Stomach (tissue), 9 donors: ENCODE data around the gene OR10P1. TPM values are rescaled to one million over a fixed set of nuclear protein-coding genes. Genes with fewer than 3 reads are reported as not detected.

ENCODE experiments used
- DNase-seq, 2 donors: peaks; one replicate each; pipeline versions ENCODE4 v3.0.0 to v3.0.0-alpha.2; 2013 to 2019
- H3K27ac ChIP-seq, 5 donors: fragments of 200-600 bp in 4 of 5; sonication (generic) in 4 of 5; one replicate each; pipeline ENCODE4 v1.5.1; 2013 to 2019; ENCODE audit warnings: mild to moderate bottlenecking in 1 of 5, moderate library complexity in 1 of 5
- H3K27me3 ChIP-seq, 3 donors: fragments of 200-600 bp; sonication (generic); one replicate each; pipeline ENCODE4 v1.5.1; 2017 to 2019; ENCODE audit warnings: mixed run types in 1 of 3
- H3K36me3 ChIP-seq, 4 donors: fragments of 200-600 bp; sonication (generic); 1 replicate in 3 of 4; 2 replicates in 1 of 4; pipeline ENCODE4 v1.5.1; 2016 to 2019
- H3K4me1 ChIP-seq, 4 donors: fragments of 200-600 bp; sonication (generic); one replicate each; pipeline ENCODE4 v1.5.1; 2016 to 2019
- H3K4me3 ChIP-seq, 4 donors: fragments of 200-600 bp; sonication (generic) in 3 of 4; one replicate each; pipeline ENCODE4 v1.5.1; 2016 to 2019; ENCODE audit warnings: mild to moderate bottlenecking in 1 of 4
- H3K9me3 ChIP-seq, 4 donors: fragments of 200-600 bp; sonication (generic); one replicate each; pipeline ENCODE4 v1.5.1; 2016 to 2019
- CTCF ChIP-seq, 7 experiments: fragments of 450-650 bp in 4 of 7; fragments of 200-600 bp in 3 of 7; sonication (generic) in 3 of 7; IDR thresholded peaks; one replicate each; pipeline ENCODE4 v1.5.1; 2016 to 2019; ENCODE audit warnings: antibody characterized with exemption in 7 of 7, control low read depth in 2 of 7, mild to moderate bottlenecking in 1 of 7
- EP300 ChIP-seq: sonication (generic); formaldehyde crosslinking; IDR thresholded peaks from one replicate; pipeline ENCODE4 v1.6.1; 2017; ENCODE audit warnings: antibody characterized with exemption
- POLR2A ChIP-seq, 4 donors: fragments of 450-650 bp; IDR thresholded peaks; one replicate each; pipeline ENCODE4 v1.6.1; 2016; ENCODE audit warnings: antibody characterized with exemption in 4 of 4, control low read depth in 2 of 4, mild to moderate bottlenecking in 1 of 4, moderate library complexity in 1 of 4
- POLR2AphosphoS5 ChIP-seq, 3 donors: sonication (generic); formaldehyde crosslinking; IDR thresholded peaks; one replicate each; pipeline ENCODE4 v1.6.1; 2016; ENCODE audit warnings: antibody characterized with exemption in 3 of 3
- WGBS, 5 donors: extraction: QIAGEN DNeasy Blood & Tissue Kit in 3 of 5; methylation state at CpG; one replicate each; pipeline versions ENCODE4 v1.1.5 to v1.1.7; 2013 to 2018; 5-methylcytosine and 5-hydroxymethylcytosine counted together
- intact Hi-C: fragments of 100-400 bp; cut with DNase I; formaldehyde crosslinking; loops from one replicate; pipeline ENCODE4 v1.15.1; 2023; ENCODE audit warnings: low total_unique reads
- polyA plus RNA-seq, 3 donors: library from polyadenylated mRNA; stranded (reverse); fragments of 200-250 nt; gene quantifications; one replicate each; pipeline ENCODE4 v1.2.3, GENCODE V29; 2013
- total RNA-seq, 5 donors: library from RNA; depleted of rRNA; stranded (reverse); fragments of >200 nt; gene quantifications; one replicate each; pipeline versions ENCODE4 v1.1.0 to v1.2.3, GENCODE V29; 2014 to 2016
- donor health status: healthy with polysubstance abuse.
- donor health status: Bipolar disorder and iron deficiency.
- donor health status: healthy.

Gene OR10P1
- total and polyA plus RNA-seq, 8 donors: not detected

DNA sequence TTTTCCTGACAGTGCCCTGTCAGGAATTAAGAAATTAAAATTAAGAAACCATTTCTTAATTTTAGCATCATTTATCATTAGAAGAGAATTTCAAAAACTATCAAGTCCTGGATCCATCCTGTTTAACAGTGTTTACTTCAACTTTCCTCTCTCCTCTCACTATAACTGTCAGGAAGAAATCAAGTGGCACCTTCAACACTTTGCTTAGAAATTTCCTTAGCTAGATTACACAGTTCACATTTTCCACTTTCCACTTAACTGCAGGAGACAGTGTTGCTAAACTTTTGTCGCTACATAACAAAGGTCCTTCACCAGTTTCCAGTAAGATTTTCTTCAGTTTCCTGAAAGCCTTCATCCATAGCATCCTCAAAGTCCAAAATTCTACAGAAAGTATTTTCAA lies 21.9 kb upstream of the OR10P1 start:
- TF ChIP-seq POLR2A (IDR thresholded peaks at IDR 0.05) (no peak), CTCF (IDR thresholded peaks at IDR 0.05) (no peak)
- Histone ChIP-seq H3K4me3 (no peak overlapping the region), H3K4me1 (peaks cover 0 to 7% (median 3%) of the 10 kb centered on the region in 4 donors), H3K36me3 (no peaks in the 10 kb centered on the region), H3K9me3 (peaks cover 0 to 34% (median 23%) of the 10 kb centered on the region in 4 donors), H3K27ac (no peak overlapping the region), H3K27me3 (no peaks in the 10 kb centered on the region)
- WGBS, 5 donors: 89 to 94% (median 92%) methylated on average over 1 of the region's 1 CpG
- intact Hi-C loops: no loop called here
- DNase-seq: no peak

DNA sequence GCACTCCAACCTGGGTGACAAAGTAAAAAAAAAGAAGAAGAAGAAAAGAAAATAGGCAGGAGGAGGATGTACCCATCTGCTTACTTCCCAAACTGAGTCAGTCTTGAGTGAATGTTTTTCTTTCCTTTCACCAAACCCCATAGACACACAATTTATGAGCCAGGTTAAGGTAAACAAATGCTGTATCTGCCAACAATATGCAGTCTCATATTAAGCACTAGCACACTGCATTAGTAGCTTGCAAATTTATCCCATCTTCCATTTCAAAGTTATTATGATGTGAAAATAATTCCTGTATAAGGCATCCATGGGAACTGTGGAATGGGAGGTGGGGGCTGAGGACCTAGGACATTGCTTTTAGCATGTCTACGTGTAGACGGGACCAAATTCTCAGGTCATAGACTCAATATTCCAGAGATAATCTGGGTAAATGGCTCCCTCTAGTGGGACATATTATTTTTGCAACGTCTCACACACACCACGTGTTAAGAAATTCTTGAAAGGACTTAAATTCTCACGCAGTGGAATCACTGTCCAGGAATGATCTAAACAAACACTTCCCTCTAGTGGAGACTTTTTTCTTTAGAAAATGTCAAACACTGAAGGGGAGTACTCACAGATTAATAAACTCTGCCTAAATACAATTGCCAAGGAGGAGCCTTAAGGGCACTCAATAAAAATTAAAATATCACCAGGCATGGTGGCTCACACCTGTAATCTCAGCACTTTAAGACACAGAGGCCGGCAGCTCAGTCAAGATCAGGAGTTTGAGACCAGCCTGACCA lies 17.1 kb upstream of the OR10P1 start:
- WGBS, 5 donors: 3 to 5% (median 4%) methylated on average over 6 of the region's 6 CpGs
- TF ChIP-seq POLR2AphosphoS5 (IDR thresholded peaks at IDR 0.05): no peak
- TF ChIP-seq CTCF (IDR thresholded peaks at IDR 0.05): peak in 5 of 7 experiments; percentile 53 to 84 (median 76)
- no peak for TF ChIP-seq EP300
- no peak for TF ChIP-seq POLR2A (IDR thresholded peaks at IDR 0.05)
- Histone ChIP-seq H3K4me3 (no peak overlapping the region), H3K9me3 (peaks cover 0 to 25% (median 22%) of the 10 kb centered on the region in 4 donors), H3K27ac (no peak overlapping the region), H3K27me3 (no peaks in the 10 kb centered on the region), H3K4me1 (peaks cover 0 to 8% (median 4%) of the 10 kb centered on the region in 4 donors), H3K36me3 (no peaks in the 10 kb centered on the region)
- intact Hi-C loops: loop anchor here (5.0 kb wide), 1 partner anchor 427 kb away; no protein-coding TSS in a partner anchor
- peak in 1 of 2 donors; percentile 92 for DNase-seq

DNA sequence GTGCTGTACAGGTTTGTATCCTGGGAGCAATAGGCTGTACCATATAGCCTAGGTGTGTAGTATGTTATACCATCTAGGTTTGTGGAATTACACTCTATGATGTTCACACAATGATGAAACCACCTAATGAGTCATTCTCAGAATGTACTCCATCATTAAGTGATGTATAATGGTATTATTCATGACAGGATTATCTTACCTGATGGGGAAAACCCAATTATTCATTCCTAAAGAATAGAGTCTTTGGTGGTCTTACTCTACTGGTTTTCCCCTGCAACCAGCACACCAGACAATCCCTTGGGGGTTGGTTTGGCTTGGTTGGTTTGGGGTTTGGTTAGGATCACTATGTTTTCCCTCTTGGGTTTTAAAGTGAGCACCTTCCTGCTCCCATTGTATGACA lies 12.6 kb upstream of the OR10P1 start:
- TF ChIP-seq POLR2A (IDR thresholded peaks at IDR 0.05) (no peak), EP300 (no peak), POLR2AphosphoS5 (IDR thresholded peaks at IDR 0.05) (no peak), CTCF (IDR thresholded peaks at IDR 0.05) (no peak)
- no peaks in the 10 kb centered on the region for H3K36me3 ChIP-seq
- intact Hi-C loops: loop anchor here (5.0 kb wide), 1 partner anchor 432 kb away; no protein-coding TSS in a partner anchor

DNA sequence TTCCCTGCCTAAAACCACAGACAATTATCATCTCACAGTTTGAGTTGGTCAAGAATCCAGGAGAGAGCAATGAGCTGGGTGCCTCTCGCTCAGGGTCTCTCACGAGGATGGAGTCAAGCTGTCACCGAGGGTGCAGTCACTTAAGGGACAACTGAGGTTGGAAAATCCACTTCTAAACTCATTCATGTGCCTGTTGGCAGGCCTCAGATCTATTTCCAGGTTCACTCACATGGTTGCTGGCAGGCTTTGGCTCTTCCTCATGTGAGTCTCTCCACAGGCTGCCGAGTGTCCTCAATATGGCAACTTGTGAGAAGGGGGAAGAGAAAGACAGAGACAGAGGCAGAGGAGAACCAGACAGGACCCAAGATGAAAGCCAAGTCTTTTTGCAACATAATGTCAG lies 10.5 kb upstream of the OR10P1 start:
- H3K4me1 ChIP-seq: no peaks in the 10 kb centered on the region
- H3K36me3 ChIP-seq: no peaks in the 10 kb centered on the region
- H3K9me3 ChIP-seq: no peaks in the 10 kb centered on the region
- intact Hi-C loops: no loop called here
- H3K27ac ChIP-seq: no peak overlapping the region
- H3K4me3 ChIP-seq: no peak overlapping the region
- TF ChIP-seq CTCF (IDR thresholded peaks at IDR 0.05) (no peak), POLR2A (IDR thresholded peaks at IDR 0.05) (no peak), POLR2AphosphoS5 (IDR thresholded peaks at IDR 0.05) (no peak), EP300 (no peak)
- 66 to 89% (median 87%) methylated on average over 4 of the region's 4 CpGs for WGBS, 5 donors
- no peaks in the 10 kb centered on the region for H3K27me3 ChIP-seq
- no peak for DNase-seq

More for the DNA sequence above, 12.6 kb upstream of the OR10P1 start:
- Histone ChIP-seq H3K4me1 (peaks cover 0 to 8% (median 4%) of the 10 kb centered on the region in 4 donors), H3K27me3 (no peaks in the 10 kb centered on the region), H3K4me3 (no peak overlapping the region), H3K27ac (no peak overlapping the region), H3K9me3 (no peaks in the 10 kb centered on the region)
- no peak for DNase-seq
